Tibial nerve (tissue), 4 donors: ENCODE measurements around the gene TBC1D21. TPM values are rescaled to one million over a fixed set of nuclear protein-coding genes. Genes with fewer than 3 reads are reported as not detected.

Source experiments
- DNase-seq, 2 donors: peaks; one replicate each; pipeline ENCODE4 v3.0.0-alpha.2; 2019; ENCODE audit warnings: low spot score in 2 of 2
- H3K27ac ChIP-seq, 4 donors: fragments of 200-600 bp; sonication (generic) in 3 of 4; one replicate each; pipeline ENCODE4 v1.5.1; 2017 to 2019; ENCODE audit warnings: mild to moderate bottlenecking in 1 of 4
- H3K27me3 ChIP-seq, 2 donors: fragments of 200-600 bp; sonication (generic) in 1 of 2; one replicate each; pipeline versions ENCODE4 v1.5.1 to v1.6.0; 2017 to 2019
- H3K36me3 ChIP-seq, 3 donors: fragments of 200-600 bp; sonication (generic); one replicate each; pipeline ENCODE4 v1.5.1; 2018 to 2019
- H3K4me1 ChIP-seq, 4 donors: fragments of 200-600 bp; sonication (generic) in 3 of 4; one replicate each; pipeline ENCODE4 v1.5.1; 2017 to 2019
- H3K4me3 ChIP-seq, 4 donors: fragments of 200-600 bp; sonication (generic) in 3 of 4; one replicate each; pipeline ENCODE4 v1.5.1; 2017 to 2019; ENCODE audit warnings: mild to moderate bottlenecking in 1 of 4, moderate library complexity in 1 of 4
- H3K9me3 ChIP-seq, 4 donors: fragments of 200-600 bp; sonication (generic) in 3 of 4; one replicate each; pipeline ENCODE4 v1.5.1; 2017 to 2019
- EP300 ChIP-seq, 2 donors: sonication (generic); formaldehyde crosslinking; IDR thresholded peaks; one replicate each; pipeline ENCODE4 v1.6.1; 2017; ENCODE audit warnings: antibody characterized with exemption in 2 of 2, mild to moderate bottlenecking in 1 of 2
- POLR2A ChIP-seq, 2 donors: fragments of 450-650 bp; IDR thresholded peaks; one replicate each; pipeline ENCODE4 v1.6.1; 2017; ENCODE audit warnings: antibody characterized with exemption in 2 of 2, mild to moderate bottlenecking in 2 of 2, moderate library complexity in 2 of 2
- whole genome bisulfite sequencing, 2 donors: methylation state at CpG; one replicate each; pipeline ENCODE4 v1.1.5; 2018; 5-methylcytosine and 5-hydroxymethylcytosine counted together
- total RNA-seq, 4 donors: library from RNA; depleted of rRNA; stranded (reverse); fragments of >200 nt; gene quantifications; one replicate each; pipeline ENCODE4 v1.1.0, GENCODE V29; 2016
- TF ChIP-seq, protein P1 (sequence below), 5 experiments: fragments of 200-600 bp in 3 of 5; fragments of 450-650 bp in 2 of 5; sonication (generic) in 3 of 5; IDR thresholded peaks; one replicate each; pipeline ENCODE4 v1.5.1; 2016 to 2019; ENCODE audit warnings: antibody characterized with exemption in 5 of 5, mild to moderate bottlenecking in 3 of 5, moderate library complexity in 2 of 5

The TBC1D21 gene
- total RNA-seq, 4 donors from 2014 or later: not detected

DNA sequence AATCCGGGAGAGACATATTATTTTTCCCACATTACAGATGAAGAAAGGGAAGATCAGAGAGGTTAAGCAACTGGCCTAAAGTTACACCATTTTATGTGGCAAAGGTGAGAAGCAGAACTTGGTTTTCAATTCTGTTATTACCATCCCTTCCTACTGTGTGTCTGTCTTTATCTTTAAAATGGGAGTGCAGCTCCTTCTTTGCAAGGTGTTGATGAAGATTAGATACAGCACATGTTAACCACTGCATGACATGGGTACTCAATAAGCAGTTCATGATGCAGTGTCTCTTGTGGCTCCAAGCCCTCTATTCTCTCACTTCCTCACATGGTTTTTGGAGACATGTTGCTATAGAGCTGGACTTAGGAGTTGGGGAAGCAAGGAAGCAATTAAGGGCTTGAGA lies 23.1 kb upstream of the TBC1D21 start:
- DNase-seq: no peak
- WGBS, 2 donors: 63 to 70% methylated on average over 1 of the region's 1 CpG
- no peaks in the 10 kb centered on the region for H3K27me3 ChIP-seq
- no peak overlapping the region for H3K4me3 ChIP-seq
- no peaks in the 10 kb centered on the region for H3K9me3 ChIP-seq
- TF ChIP-seq POLR2A (IDR thresholded peaks at IDR 0.05): no peak
- TF ChIP-seq, protein P1, sequence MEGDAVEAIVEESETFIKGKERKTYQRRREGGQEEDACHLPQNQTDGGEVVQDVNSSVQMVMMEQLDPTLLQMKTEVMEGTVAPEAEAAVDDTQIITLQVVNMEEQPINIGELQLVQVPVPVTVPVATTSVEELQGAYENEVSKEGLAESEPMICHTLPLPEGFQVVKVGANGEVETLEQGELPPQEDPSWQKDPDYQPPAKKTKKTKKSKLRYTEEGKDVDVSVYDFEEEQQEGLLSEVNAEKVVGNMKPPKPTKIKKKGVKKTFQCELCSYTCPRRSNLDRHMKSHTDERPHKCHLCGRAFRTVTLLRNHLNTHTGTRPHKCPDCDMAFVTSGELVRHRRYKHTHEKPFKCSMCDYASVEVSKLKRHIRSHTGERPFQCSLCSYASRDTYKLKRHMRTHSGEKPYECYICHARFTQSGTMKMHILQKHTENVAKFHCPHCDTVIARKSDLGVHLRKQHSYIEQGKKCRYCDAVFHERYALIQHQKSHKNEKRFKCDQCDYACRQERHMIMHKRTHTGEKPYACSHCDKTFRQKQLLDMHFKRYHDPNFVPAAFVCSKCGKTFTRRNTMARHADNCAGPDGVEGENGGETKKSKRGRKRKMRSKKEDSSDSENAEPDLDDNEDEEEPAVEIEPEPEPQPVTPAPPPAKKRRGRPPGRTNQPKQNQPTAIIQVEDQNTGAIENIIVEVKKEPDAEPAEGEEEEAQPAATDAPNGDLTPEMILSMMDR (IDR thresholded peaks at IDR 0.05): no peak
- no peak for TF ChIP-seq EP300 (IDR thresholded peaks at IDR 0.05)
- H3K4me1 ChIP-seq: no peaks in the 10 kb centered on the region
- no peaks in the 10 kb centered on the region for H3K36me3 ChIP-seq
- no peak overlapping the region for H3K27ac ChIP-seq

DNA sequence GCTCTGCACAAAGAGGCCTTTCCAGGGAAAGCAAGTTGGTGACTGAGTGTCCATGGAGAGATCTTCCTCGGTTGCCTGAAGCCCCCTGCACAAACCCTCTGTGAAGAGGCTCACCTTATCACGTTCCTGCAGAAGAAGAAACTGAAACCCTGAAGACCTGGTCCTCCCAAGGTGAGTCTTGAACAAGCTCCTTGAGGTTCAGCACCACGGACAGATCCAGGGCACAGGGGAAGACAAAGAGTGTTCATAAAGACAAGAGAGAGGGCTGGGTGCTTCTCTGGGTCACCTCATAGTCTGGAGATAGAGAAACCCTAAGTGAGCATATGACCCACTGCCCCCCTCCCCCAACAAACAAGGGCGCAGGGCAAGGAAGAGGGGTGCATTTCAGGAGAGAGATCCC lies 21.7 kb upstream of the TBC1D21 start:
- Histone ChIP-seq H3K27me3 (no peaks in the 10 kb centered on the region), H3K27ac (no peak overlapping the region), H3K9me3 (no peaks in the 10 kb centered on the region), H3K36me3 (no peaks in the 10 kb centered on the region), H3K4me3 (no peak overlapping the region), H3K4me1 (no peaks in the 10 kb centered on the region)
- TF ChIP-seq POLR2A (IDR thresholded peaks at IDR 0.05): no peak
- no peak for TF ChIP-seq EP300 (IDR thresholded peaks at IDR 0.05)
- TF ChIP-seq, protein P1 (IDR thresholded peaks at IDR 0.05): no peak
- DNase-seq: peak in 1 of 2 donors; percentile 23
- WGBS, 2 donors: 12 to 13% methylated on average over 4 of the region's 4 CpGs

DNA sequence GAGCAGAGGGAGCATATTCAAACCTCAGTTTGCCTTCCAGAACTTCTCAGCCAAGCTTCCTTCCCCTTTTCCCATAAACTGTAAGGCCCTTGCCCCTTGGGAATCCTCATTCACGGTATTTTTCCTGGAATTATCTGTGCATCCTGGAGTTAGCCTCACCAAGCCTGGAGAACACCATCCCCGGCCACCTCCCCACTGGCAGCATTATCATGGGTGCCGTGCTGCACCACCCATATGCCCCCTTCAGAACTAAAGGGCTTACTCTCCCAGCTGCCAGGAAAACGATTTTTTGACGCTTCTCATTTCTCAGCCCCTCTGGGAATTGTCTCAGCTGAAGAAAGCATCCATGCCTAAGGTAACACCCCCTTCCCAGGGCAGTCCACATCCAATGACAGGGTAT lies 20.9 kb upstream of the TBC1D21 start:
- Histone ChIP-seq H3K27ac (no peak overlapping the region), H3K9me3 (no peaks in the 10 kb centered on the region), H3K27me3 (no peaks in the 10 kb centered on the region), H3K36me3 (no peaks in the 10 kb centered on the region), H3K4me3 (no peak overlapping the region), H3K4me1 (no peaks in the 10 kb centered on the region)
- TF ChIP-seq, protein P1 (IDR thresholded peaks at IDR 0.05): no peak
- no peak for TF ChIP-seq POLR2A (IDR thresholded peaks at IDR 0.05)
- no peak for TF ChIP-seq EP300 (IDR thresholded peaks at IDR 0.05)
- DNase-seq: no peak
- WGBS, 2 donors: 74 to 86% methylated on average over 5 of the region's 5 CpGs

DNA sequence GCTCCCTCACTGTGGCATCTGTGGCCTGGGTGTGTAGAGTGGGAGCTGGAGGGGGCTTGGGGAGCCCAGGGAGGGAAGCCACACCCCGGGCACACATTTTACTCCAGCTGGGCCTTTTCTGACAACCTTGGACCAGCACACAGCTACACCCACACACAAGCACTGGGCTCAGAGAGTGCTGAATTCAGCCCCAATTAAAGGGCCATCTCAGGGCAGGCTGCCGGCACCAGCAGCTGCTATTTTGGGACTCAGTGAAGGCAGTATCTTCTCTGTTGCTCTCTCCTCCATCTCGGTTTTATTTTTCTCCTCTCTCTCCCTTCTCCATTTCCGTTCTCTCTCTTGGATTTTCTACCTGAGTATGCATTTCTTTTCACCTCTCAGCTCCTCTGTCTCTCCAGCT lies 19.1 kb upstream of the TBC1D21 start:
- 59% methylated on average over 4 of the region's 4 CpGs for WGBS, 2 donors
- no peaks in the 10 kb centered on the region for H3K4me1 ChIP-seq
- DNase-seq: no peak
- H3K27me3 ChIP-seq: no peaks in the 10 kb centered on the region
- no peaks in the 10 kb centered on the region for H3K36me3 ChIP-seq
- H3K27ac ChIP-seq: no peak overlapping the region
- no peak overlapping the region for H3K4me3 ChIP-seq
- TF ChIP-seq, protein P1 (IDR thresholded peaks at IDR 0.05): no peak
- TF ChIP-seq EP300 (IDR thresholded peaks at IDR 0.05): no peak
- TF ChIP-seq POLR2A (IDR thresholded peaks at IDR 0.05): no peak
- no peaks in the 10 kb centered on the region for H3K9me3 ChIP-seq

DNA sequence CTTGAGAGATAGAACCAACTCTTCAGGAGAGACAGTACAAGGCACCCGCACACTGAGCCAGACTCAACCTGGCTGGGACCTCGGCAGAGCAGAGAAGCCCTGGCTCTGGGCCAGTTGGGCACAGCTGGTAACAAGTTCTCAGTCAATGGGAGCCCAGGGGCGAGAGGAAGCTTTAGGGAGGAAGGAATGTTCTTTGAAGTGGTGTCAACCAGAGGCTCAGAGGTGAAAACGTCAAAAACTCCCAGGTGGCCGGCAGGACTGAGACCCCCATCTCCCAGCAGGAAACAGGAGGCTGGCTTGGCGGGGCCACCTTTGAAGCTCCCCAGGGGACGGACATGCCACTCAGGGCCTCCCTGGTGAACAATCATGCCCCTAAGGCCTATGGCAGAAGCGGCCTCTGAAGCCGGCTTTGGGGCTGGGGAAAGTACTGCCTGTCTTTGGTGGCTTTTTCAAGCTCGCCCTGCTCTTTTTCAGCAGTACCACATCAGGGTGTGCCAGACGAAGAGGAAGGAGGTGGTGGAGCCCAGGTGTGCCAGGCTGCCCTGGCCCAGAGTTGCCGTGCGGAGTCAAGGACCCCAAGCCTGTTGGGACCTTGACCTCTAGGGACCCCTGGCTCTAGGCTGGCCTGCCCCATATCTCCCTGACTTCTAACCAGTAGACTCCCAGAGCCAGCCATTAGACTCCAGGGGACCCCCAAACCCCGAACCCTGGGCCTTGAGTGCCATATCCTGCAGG lies 16.7 kb upstream of the TBC1D21 start:
- WGBS, 2 donors: 40 to 51% methylated on average over 8 to 14 of the region's 14 CpGs
- H3K36me3 ChIP-seq: no peaks in the 10 kb centered on the region
- H3K9me3 ChIP-seq: no peaks in the 10 kb centered on the region
- no peak for DNase-seq
- TF ChIP-seq EP300 (IDR thresholded peaks at IDR 0.05) (no peak), POLR2A (IDR thresholded peaks at IDR 0.05) (no peak)
- TF ChIP-seq, protein P1 (IDR thresholded peaks at IDR 0.05): no peak
- H3K27me3 ChIP-seq: peaks cover 0 to 5% of the 10 kb centered on the region in 2 donors
- H3K27ac ChIP-seq: no peak overlapping the region
- H3K4me3 ChIP-seq: no peak overlapping the region
- H3K4me1 ChIP-seq: no peaks in the 10 kb centered on the region
